ENCODE results near the gene SLC29A2.

DNA sequence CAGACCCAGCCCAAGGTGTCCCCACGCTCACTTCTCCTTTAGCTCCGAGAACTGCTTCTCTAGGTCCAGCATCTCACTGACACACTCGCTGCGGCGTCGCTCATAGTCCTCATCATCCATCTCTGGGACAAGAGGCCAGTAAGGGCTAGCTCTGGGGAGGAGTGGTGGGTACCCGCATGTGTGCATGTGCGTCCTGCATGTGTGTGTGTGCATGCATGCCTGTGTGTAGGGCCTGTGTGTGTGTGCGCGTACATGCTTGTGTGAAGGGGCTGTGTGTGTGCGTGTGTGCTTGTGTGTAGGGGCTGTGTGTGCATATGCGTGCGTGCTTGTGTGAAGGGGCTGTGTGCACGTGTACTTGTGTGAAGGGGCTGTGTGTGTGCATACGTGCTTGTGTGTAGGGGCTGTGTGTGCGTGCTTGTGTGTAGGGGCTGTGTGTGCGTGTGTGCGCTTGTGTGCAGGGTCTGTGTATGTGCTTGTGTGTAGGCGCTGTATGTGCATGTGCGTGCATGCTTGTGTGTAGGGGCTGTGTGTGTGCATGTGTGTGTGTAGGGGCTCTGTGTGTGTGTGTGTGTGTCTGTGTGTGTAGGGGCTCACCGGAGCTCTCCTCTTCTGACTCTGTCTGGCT lies 29.9 kb downstream of the SLC29A2 start:
- no peak for TF ChIP-seq POLR2A (IDR thresholded peaks at IDR 0.05)
- TF ChIP-seq, protein P1, sequence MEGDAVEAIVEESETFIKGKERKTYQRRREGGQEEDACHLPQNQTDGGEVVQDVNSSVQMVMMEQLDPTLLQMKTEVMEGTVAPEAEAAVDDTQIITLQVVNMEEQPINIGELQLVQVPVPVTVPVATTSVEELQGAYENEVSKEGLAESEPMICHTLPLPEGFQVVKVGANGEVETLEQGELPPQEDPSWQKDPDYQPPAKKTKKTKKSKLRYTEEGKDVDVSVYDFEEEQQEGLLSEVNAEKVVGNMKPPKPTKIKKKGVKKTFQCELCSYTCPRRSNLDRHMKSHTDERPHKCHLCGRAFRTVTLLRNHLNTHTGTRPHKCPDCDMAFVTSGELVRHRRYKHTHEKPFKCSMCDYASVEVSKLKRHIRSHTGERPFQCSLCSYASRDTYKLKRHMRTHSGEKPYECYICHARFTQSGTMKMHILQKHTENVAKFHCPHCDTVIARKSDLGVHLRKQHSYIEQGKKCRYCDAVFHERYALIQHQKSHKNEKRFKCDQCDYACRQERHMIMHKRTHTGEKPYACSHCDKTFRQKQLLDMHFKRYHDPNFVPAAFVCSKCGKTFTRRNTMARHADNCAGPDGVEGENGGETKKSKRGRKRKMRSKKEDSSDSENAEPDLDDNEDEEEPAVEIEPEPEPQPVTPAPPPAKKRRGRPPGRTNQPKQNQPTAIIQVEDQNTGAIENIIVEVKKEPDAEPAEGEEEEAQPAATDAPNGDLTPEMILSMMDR (IDR thresholded peaks at IDR 0.05), result no peak

Data from tibial nerve (tissue), 3 donors.